ENCODE results near the gene EXD1.

GRCh38 chr15:41215708-41216107 is 14.8 kb downstream of the EXD1 start:
- TF ChIP-seq EZH2phosphoT487 (IDR thresholded peaks at IDR 0.05; ENCODE audit: unreplicated experiment) (no peak), REST (IDR thresholded peaks at IDR 0.05; ENCODE audit: unreplicated experiment) (no peak), CTCF (conservative IDR thresholded peaks at IDR 0.05; ENCODE audit: low read depth in 2 of 2) (no peak), EZH2 (IDR thresholded peaks at IDR 0.05; ENCODE audit: low read depth, unreplicated experiment) (no peak), POLR2AphosphoS5 (IDR thresholded peaks at IDR 0.05; ENCODE audit: low read depth) (no peak), JUNB (IDR thresholded peaks at IDR 0.05; ENCODE audit: unreplicated experiment) (no peak), CREB1 (CRISPR knock-in tag; IDR thresholded peaks at IDR 0.05; ENCODE audit: low read depth) (no peak), ETS1 (IDR thresholded peaks at IDR 0.05) (no peak), ZNF331 (CRISPR knock-in tag; IDR thresholded peaks at IDR 0.05; ENCODE audit: low read depth) (no peak), NANOG (IDR thresholded peaks at IDR 0.05; ENCODE audit: borderline replicate concordance) (no peak), STAT1 (IDR thresholded peaks at IDR 0.05; ENCODE audit: unreplicated experiment) (no peak), ZNF114 (CRISPR knock-in tag; IDR thresholded peaks at IDR 0.05) (no peak)
- TF ChIP-seq, protein P1, sequence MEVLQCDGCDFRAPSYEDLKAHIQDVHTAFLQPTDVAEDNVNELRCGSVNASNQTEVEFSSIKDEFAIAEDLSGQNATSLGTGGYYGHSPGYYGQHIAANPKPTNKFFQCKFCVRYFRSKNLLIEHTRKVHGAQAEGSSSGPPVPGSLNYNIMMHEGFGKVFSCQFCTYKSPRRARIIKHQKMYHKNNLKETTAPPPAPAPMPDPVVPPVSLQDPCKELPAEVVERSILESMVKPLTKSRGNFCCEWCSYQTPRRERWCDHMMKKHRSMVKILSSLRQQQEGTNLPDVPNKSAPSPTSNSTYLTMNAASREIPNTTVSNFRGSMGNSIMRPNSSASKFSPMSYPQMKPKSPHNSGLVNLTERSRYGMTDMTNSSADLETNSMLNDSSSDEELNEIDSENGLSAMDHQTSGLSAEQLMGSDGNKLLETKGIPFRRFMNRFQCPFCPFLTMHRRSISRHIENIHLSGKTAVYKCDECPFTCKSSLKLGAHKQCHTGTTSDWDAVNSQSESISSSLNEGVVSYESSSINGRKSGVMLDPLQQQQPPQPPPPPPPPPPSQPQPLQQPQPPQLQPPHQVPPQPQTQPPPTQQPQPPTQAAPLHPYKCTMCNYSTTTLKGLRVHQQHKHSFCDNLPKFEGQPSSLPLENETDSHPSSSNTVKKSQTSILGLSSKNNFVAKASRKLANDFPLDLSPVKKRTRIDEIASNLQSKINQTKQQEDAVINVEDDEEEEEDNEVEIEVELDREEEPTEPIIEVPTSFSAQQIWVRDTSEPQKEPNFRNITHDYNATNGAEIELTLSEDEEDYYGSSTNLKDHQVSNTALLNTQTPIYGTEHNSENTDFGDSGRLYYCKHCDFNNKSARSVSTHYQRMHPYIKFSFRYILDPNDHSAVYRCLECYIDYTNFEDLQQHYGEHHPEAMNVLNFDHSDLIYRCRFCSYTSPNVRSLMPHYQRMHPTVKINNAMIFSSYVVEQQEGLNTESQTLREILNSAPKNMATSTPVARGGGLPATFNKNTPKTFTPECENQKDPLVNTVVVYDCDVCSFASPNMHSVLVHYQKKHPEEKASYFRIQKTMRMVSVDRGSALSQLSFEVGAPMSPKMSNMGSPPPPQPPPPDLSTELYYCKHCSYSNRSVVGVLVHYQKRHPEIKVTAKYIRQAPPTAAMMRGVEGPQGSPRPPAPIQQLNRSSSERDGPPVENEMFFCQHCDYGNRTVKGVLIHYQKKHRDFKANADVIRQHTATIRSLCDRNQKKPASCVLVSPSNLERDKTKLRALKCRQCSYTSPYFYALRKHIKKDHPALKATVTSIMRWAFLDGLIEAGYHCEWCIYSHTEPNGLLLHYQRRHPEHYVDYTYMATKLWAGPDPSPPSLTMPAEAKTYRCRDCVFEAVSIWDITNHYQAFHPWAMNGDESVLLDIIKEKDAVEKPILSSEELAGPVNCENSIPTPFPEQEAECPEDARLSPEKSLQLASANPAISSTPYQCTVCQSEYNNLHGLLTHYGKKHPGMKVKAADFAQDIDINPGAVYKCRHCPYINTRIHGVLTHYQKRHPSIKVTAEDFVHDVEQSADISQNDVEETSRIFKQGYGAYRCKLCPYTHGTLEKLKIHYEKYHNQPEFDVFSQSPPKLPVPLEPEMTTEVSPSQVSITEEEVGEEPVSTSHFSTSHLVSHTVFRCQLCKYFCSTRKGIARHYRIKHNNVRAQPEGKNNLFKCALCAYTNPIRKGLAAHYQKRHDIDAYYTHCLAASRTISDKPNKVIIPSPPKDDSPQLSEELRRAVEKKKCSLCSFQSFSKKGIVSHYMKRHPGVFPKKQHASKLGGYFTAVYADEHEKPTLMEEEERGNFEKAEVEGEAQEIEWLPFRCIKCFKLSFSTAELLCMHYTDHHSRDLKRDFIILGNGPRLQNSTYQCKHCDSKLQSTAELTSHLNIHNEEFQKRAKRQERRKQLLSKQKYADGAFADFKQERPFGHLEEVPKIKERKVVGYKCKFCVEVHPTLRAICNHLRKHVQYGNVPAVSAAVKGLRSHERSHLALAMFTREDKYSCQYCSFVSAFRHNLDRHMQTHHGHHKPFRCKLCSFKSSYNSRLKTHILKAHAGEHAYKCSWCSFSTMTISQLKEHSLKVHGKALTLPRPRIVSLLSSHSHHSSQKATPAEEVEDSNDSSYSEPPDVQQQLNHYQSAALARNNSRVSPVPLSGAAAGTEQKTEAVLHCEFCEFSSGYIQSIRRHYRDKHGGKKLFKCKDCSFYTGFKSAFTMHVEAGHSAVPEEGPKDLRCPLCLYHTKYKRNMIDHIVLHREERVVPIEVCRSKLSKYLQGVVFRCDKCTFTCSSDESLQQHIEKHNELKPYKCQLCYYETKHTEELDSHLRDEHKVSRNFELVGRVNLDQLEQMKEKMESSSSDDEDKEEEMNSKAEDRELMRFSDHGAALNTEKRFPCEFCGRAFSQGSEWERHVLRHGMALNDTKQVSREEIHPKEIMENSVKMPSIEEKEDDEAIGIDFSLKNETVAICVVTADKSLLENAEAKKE (CRISPR knock-in tag; IDR thresholded peaks at IDR 0.05), result no peak

Measured in GM23338 (cell line).